WTC11 (cell line): ENCODE results near the gene TIMP4. TPM values are rescaled to one million over a fixed set of nuclear protein-coding genes. Genes with fewer than 3 reads are reported as not detected.

Experiments
- ATAC-seq: fragments of 200-7000 bp; cut with Tn5 transposase; 2 replicates; pipeline ENCODE4 v1.10.0; 2021; ENCODE audit warnings: mild to moderate bottlenecking, moderate library complexity
- CTCF ChIA-PET: fragments of 300-600 bp; sonication (Branson Sonifier 250); formaldehyde crosslinking; loops from one replicate; lab custom pipeline; 2021; ENCODE audit warnings: antibody characterized with exemption; lab: Charles Lee
- POLR2A ChIA-PET: fragments of 350-600 bp; sonication (Branson Sonifier 250); formaldehyde crosslinking; loops from one replicate; lab custom pipeline; 2021; ENCODE audit warnings: antibody characterized with exemption; lab: Charles Lee
- DNase-seq: peaks from one replicate; pipeline ENCODE4 v3.0.0; 2021; ENCODE audit warnings: low spot score
- H3K27ac Mint-ChIP-seq: 2 replicates; pipeline ENCODE4 v1.8.0; 2021; ENCODE audit warnings: mixed read lengths
- H3K27me3 Mint-ChIP-seq: 2 replicates; pipeline ENCODE4 v1.8.0; 2021; ENCODE audit warnings: low read depth, mild to moderate bottlenecking, moderate library complexity, mixed read lengths
- H3K36me3 Mint-ChIP-seq: 2 replicates; pipeline ENCODE4 v1.8.0; 2021; ENCODE audit warnings: mixed read lengths
- H3K4me1 Mint-ChIP-seq: 2 replicates; pipeline ENCODE4 v1.8.0; 2022; ENCODE audit warnings: mixed read lengths
- H3K4me3 Mint-ChIP-seq: 2 replicates; pipeline ENCODE4 v1.8.0; 2021; ENCODE audit warnings: mild to moderate bottlenecking, moderate library complexity, mixed read lengths
- H3K9me3 Mint-ChIP-seq: 2 replicates; pipeline ENCODE4 v1.8.0; 2021; ENCODE audit warnings: mixed read lengths
- AFF4 ChIP-seq: sonication (generic); formaldehyde crosslinking; IDR thresholded peaks from 2 replicates; pipeline ENCODE4 v1.8.1; 2023; ENCODE audit warnings: mild to moderate bottlenecking, missing genetic modification reagents, borderline replicate concordance
- ARID4B ChIP-seq: sonication (generic); formaldehyde crosslinking; IDR thresholded peaks from 2 replicates; pipeline ENCODE4 v1.8.0; 2023; ENCODE audit warnings: missing genetic modification reagents, mild to moderate bottlenecking, borderline replicate concordance
- ATF3 ChIP-seq: sonication (generic); formaldehyde crosslinking; conservative IDR thresholded peaks from 2 replicates; pipeline ENCODE4 v1.8.1; 2022; ENCODE audit warnings: mild to moderate bottlenecking, missing genetic modification reagents
- E2F4 ChIP-seq: sonication (generic); formaldehyde crosslinking; IDR thresholded peaks from 2 replicates; pipeline ENCODE4 v1.8.1; 2022; ENCODE audit warnings: low read depth, mild to moderate bottlenecking, moderate library complexity, missing genetic modification reagents, borderline replicate concordance
- FOXP1 ChIP-seq: sonication (generic); formaldehyde crosslinking; IDR thresholded peaks from 2 replicates; pipeline ENCODE4 v1.8.0; 2022; ENCODE audit warnings: missing genetic modification reagents, mild to moderate bottlenecking, moderate library complexity, borderline replicate concordance
- MAX ChIP-seq: sonication (generic); formaldehyde crosslinking; IDR thresholded peaks from 2 replicates; pipeline ENCODE4 v1.8.0; 2022; ENCODE audit warnings: mild to moderate bottlenecking, missing genetic modification reagents
- MYBL2 ChIP-seq: sonication (generic); formaldehyde crosslinking; IDR thresholded peaks from 2 replicates; pipeline ENCODE4 v1.8.1; 2023; ENCODE audit warnings: mild to moderate bottlenecking, moderate library complexity, missing genetic modification reagents
- NFATC4 ChIP-seq: fragments of 250-450 bp; sonication (Bioruptor Pico); IDR thresholded peaks from 2 replicates; pipeline ENCODE4 v1.9.0; 2021; ENCODE audit warnings: mild to moderate bottlenecking
- NFYB ChIP-seq: sonication (generic); formaldehyde crosslinking; conservative IDR thresholded peaks from 2 replicates; pipeline ENCODE4 v1.8.0; 2022; ENCODE audit warnings: low read depth, missing genetic modification reagents
- OVOL2 ChIP-seq: fragments of 250-450 bp; sonication (Bioruptor Pico); IDR thresholded peaks from 2 replicates; pipeline ENCODE4 v1.9.0; 2021; ENCODE audit warnings: mild to moderate bottlenecking, borderline replicate concordance
- SMAD3 ChIP-seq: sonication (generic); formaldehyde crosslinking; IDR thresholded peaks from 2 replicates; pipeline ENCODE4 v1.8.0; 2022; ENCODE audit warnings: missing genetic modification reagents, mild to moderate bottlenecking, borderline replicate concordance
- SOX15 ChIP-seq: fragments of 250-450 bp; sonication (Bioruptor Pico); IDR thresholded peaks from 2 replicates; pipeline ENCODE4 v1.9.0; 2021; ENCODE audit warnings: mild to moderate bottlenecking
- ZNF317 ChIP-seq: sonication (generic); formaldehyde crosslinking; IDR thresholded peaks from 2 replicates; pipeline ENCODE4 v1.8.1; 2023; ENCODE audit warnings: low read depth, mild to moderate bottlenecking, moderate library complexity, missing genetic modification reagents, borderline replicate concordance
- ZNF416 ChIP-seq: fragments of 250-450 bp; sonication (Bioruptor Pico); IDR thresholded peaks from 2 replicates; pipeline ENCODE4 v1.9.0; 2021; ENCODE audit warnings: mild to moderate bottlenecking, inconsistent platforms
- ZNF671 ChIP-seq: fragments of 250-450 bp; sonication (Bioruptor Pico); IDR thresholded peaks from 2 replicates; pipeline ENCODE4 v1.8.0; 2021; ENCODE audit warnings: mild to moderate bottlenecking
- ZSCAN18 ChIP-seq: fragments of 250-450 bp; sonication (Bioruptor Pico); IDR thresholded peaks from 2 replicates; pipeline ENCODE4 v2.1.2; 2022; ENCODE audit warnings: mild to moderate bottlenecking, moderate library complexity
- total RNA-seq: library from RNA; stranded (reverse); gene quantifications from 3 replicates; pipeline ENCODE4 v1.2.3, GENCODE V29; 2021

The TIMP4 gene
- total RNA-seq, 1 experiment from 2014 or later: 11.8 TPM

GRCh38 chr3:12150112-12150511, 8.6 kb downstream of the TIMP4 start:
- H3K27ac Mint-ChIP-seq: no peak overlapping the region
- TF ChIP-seq SMAD3 (CRISPR knock-in tag): no peak
- no peak for TF ChIP-seq FOXP1 (CRISPR knock-in tag)
- TF ChIP-seq MAX (CRISPR knock-in tag): no peak
- TF ChIP-seq NFATC4 (CRISPR knock-in tag): no peak
- no peak for TF ChIP-seq ARID4B (CRISPR knock-in tag)
- TF ChIP-seq ZSCAN18: no peak
- TF ChIP-seq NFYB: no peak
- TF ChIP-seq ZNF416: no peak
- TF ChIP-seq E2F4: no peak
- TF ChIP-seq ZNF671 (CRISPR knock-in tag): no peak
- no peak for TF ChIP-seq ZNF317
- no peak for TF ChIP-seq MYBL2 (CRISPR knock-in tag)
- no peak for TF ChIP-seq OVOL2 (CRISPR knock-in tag)
- no peak for TF ChIP-seq SOX15 (CRISPR knock-in tag)
- no peak for TF ChIP-seq ATF3
- no peak for TF ChIP-seq AFF4
- TF ChIP-seq, all 79 proteins: peak for 0
- H3K36me3 Mint-ChIP-seq: peaks cover 2% of the 10 kb centered on the region; the same call in 1 of the 2 replicates
- no peak for DNase-seq
- ATAC-seq: no peak
- no peak overlapping the region for H3K4me3 Mint-ChIP-seq
- POLR2A ChIA-PET: interaction anchor here (1.2 kb wide), 1 partner anchor 9 kb away, joined by 3 read pairs; the partner anchor contains the start of gene TIMP4
- CTCF ChIA-PET: interaction anchor here (0.9 kb wide), 1 partner anchor 330 kb away, joined by 4 read pairs; no protein-coding TSS in a partner anchor
- no peaks in the 10 kb centered on the region for H3K27me3 Mint-ChIP-seq
- no peaks in the 10 kb centered on the region for H3K9me3 Mint-ChIP-seq
- no peaks in the 10 kb centered on the region for H3K4me1 Mint-ChIP-seq
